GM23338 (cell line): ENCODE data around the gene ADAMTS4. TPM values are rescaled to one million over a fixed set of nuclear protein-coding genes. Genes with fewer than 3 reads are reported as not detected.

Source experiments
- ATAC-seq: fragments of 200-7000 bp; cut with Tn5 transposase; 3 replicates; pipeline ENCODE4 v1.9.1; 2020
- DNase-seq: peaks from one replicate; pipeline ENCODE4 v3.0.0-alpha.2; 2015; ENCODE audit warnings: low spot score
- H2AFZ ChIP-seq: fragments of 200-600 bp; sonication (generic); 2 replicates; pipeline ENCODE4 v1.8.0; 2016; ENCODE audit warnings: antibody characterized with exemption, mild to moderate bottlenecking, moderate library complexity
- H3F3A ChIP-seq: fragments of 200-600 bp; sonication (generic); replicated peaks from 2 replicates; pipeline ENCODE4 v1.8.0; 2017; ENCODE audit warnings: antibody characterized with exemption, mixed run types, low read depth
- H3K27ac ChIP-seq: fragments of 200-600 bp; sonication (generic); 2 replicates; pipeline ENCODE4 v1.6.1; 2016; ENCODE audit warnings: low read depth
- H3K27me3 ChIP-seq: fragments of 200-600 bp; sonication (generic); 2 replicates; pipeline ENCODE4 v1.8.0; 2016; ENCODE audit warnings: mild to moderate bottlenecking, mixed run types, moderate library complexity; ENCODE audit not compliant: insufficient read depth
- H3K36me3 ChIP-seq: fragments of 200-600 bp; sonication (generic); 2 replicates; pipeline ENCODE4 v1.8.0; 2016; ENCODE audit warnings: mild to moderate bottlenecking; ENCODE audit not compliant: insufficient read depth
- H3K4me1 ChIP-seq: fragments of 200-600 bp; sonication (generic); 2 replicates; pipeline ENCODE4 v1.8.0; 2016; ENCODE audit warnings: mild to moderate bottlenecking, moderate library complexity; ENCODE audit not compliant: insufficient read depth
- H3K4me2 ChIP-seq: fragments of 200-600 bp; sonication (generic); 2 replicates; pipeline ENCODE4 v1.7.1; 2017; ENCODE audit warnings: mixed run types
- H3K4me3 ChIP-seq: fragments of 200-600 bp; sonication (generic); 2 replicates; pipeline ENCODE4 v1.6.1; 2016; ENCODE audit warnings: mixed run types
- H3K79me2 ChIP-seq: fragments of 200-600 bp; sonication (generic); replicated peaks from 2 replicates; pipeline ENCODE4 v1.8.0; 2017; ENCODE audit warnings: mild to moderate bottlenecking; ENCODE audit not compliant: insufficient read depth
- H3K9me2 ChIP-seq: fragments of 200-600 bp; sonication (generic); 2 replicates; pipeline ENCODE4 v1.8.0; 2017; ENCODE audit not compliant: insufficient read depth
- H4K20me1 ChIP-seq: fragments of 200-600 bp; sonication (generic); replicated peaks from 2 replicates; pipeline ENCODE4 v1.8.0; 2017; ENCODE audit warnings: mild to moderate bottlenecking; ENCODE audit not compliant: insufficient read depth
- H3K27ac Mint-ChIP-seq: 2 replicates; pipeline ENCODE4 v1.8.0; 2020; ENCODE audit warnings: inconsistent platforms, mild to moderate bottlenecking, moderate library complexity, mixed read lengths
- H3K27me3 Mint-ChIP-seq: 3 replicates; pipeline ENCODE4 v1.8.0; 2022; ENCODE audit warnings: low read depth, mild to moderate bottlenecking, moderate library complexity, mixed read lengths, inconsistent platforms; ENCODE audit not compliant: insufficient read depth, poor library complexity
- H3K36me3 Mint-ChIP-seq: 3 replicates; pipeline ENCODE4 v1.8.0; 2021; ENCODE audit warnings: low read depth, mild to moderate bottlenecking, inconsistent platforms, moderate library complexity, mixed read lengths
- H3K4me1 Mint-ChIP-seq: 3 replicates; pipeline ENCODE4 v1.8.0; 2020; ENCODE audit warnings: mild to moderate bottlenecking, inconsistent platforms, mixed read lengths
- H3K4me3 Mint-ChIP-seq: 3 replicates; pipeline ENCODE4 v1.8.0; 2021; ENCODE audit warnings: moderate library complexity, mild to moderate bottlenecking, inconsistent platforms, mixed read lengths
- H3K9me3 Mint-ChIP-seq: 3 replicates; pipeline ENCODE4 v1.8.0; 2020; ENCODE audit warnings: moderate library complexity, mild to moderate bottlenecking, inconsistent platforms, mixed read lengths
- CREB1 ChIP-seq: fragments of 250-450 bp; sonication (Bioruptor Pico); IDR thresholded peaks from 2 replicates; pipeline ENCODE4 v1.5.0; 2020; ENCODE audit warnings: low read depth, mild to moderate bottlenecking, moderate library complexity
- CTCF ChIP-seq, 2 experiments: fragments of 200-600 bp in 1 of 2; sonication (generic) in 1 of 2; conservative IDR thresholded peaks; 2 replicates each; pipeline versions ENCODE4 v1.5.1 to v1.6.1; 2016 to 2017; ENCODE audit warnings: antibody characterized with exemption in 2 of 2, low read depth in 2 of 2, mild to moderate bottlenecking in 2 of 2, moderate library complexity in 1 of 2
- ETS1 ChIP-seq: IDR thresholded peaks from 2 replicates; pipeline ENCODE4 v1.6.1; 2016; ENCODE audit warnings: antibody characterized with exemption
- EZH2 ChIP-seq: fragments of 200-600 bp; sonication (generic); IDR thresholded peaks from one replicate; pipeline ENCODE4 v1.8.0; 2017; ENCODE audit warnings: antibody characterized with exemption, mild to moderate bottlenecking, low read depth; ENCODE audit not compliant: unreplicated experiment
- EZH2phosphoT487 ChIP-seq: fragments of 200-600 bp; sonication (generic); IDR thresholded peaks from one replicate; pipeline ENCODE4 v1.8.1; 2018; ENCODE audit warnings: antibody characterized with exemption; ENCODE audit not compliant: unreplicated experiment
- STAT1 ChIP-seq: IDR thresholded peaks from one replicate; pipeline ENCODE4 v1.6.1; 2016; ENCODE audit warnings: antibody characterized with exemption; ENCODE audit not compliant: unreplicated experiment
- ZNF114 ChIP-seq: fragments of 250-450 bp; sonication (Bioruptor Pico); IDR thresholded peaks from 2 replicates; pipeline ENCODE4 v1.5.0; 2020; ENCODE audit warnings: mild to moderate bottlenecking, moderate library complexity
- ZNF331 ChIP-seq: fragments of 250-450 bp; sonication (Bioruptor Pico); IDR thresholded peaks from 2 replicates; pipeline ENCODE4 v1.5.0; 2020; ENCODE audit warnings: low read depth, mild to moderate bottlenecking, moderate library complexity
- ZNF462 ChIP-seq: fragments of 250-450 bp; sonication (Bioruptor Pico); IDR thresholded peaks from 2 replicates; pipeline ENCODE4 v1.5.0; 2020; ENCODE audit warnings: mild to moderate bottlenecking, moderate library complexity
- polyA plus RNA-seq: library from polyadenylated mRNA; unstranded; fragments of >200 nt; fragmentation: Nextera tagmentation; extraction: Ambion mirVana; gene quantifications from 2 replicates; pipeline ENCODE4 v1.2.1, GENCODE V29; 2016
- total RNA-seq: library from RNA; depleted of rRNA; stranded (reverse); fragments of >200 nt; shearing (Covaris generic); gene quantifications from 2 replicates; pipeline ENCODE4 v1.2.3, GENCODE V29; 2014

Gene ADAMTS4
- total and polyA plus RNA-seq, 2 experiments from 2014 or later = 1.3 to 5.2 TPM

DNA sequence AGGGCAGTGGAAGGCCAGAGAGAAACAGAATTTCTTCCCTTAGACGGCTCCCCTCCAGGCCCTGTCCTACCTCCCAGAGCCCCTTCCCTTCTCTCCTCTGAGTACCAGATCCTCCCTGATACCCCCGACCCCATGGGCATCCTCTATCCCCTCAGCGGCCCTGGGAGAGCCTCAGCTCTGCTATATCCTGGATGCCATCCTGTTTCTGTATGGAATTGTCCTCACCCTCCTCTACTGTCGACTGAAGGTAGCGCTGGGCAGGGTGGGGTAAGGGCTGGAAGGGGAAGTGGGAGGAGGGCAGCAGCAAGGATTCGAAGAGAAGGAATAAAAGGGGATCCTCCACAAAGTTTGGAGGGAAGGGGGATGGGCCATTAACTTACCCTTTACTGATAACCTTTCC lies 19.0 kb upstream of the ADAMTS4 start:
- H3K4me1 ChIP-seq = peaks cover 22% of the 10 kb centered on the region
- H2AFZ ChIP-seq = peak overlapping the region; percentile 87
- H3F3A ChIP-seq = peaks cover 15% of the 10 kb centered on the region; the same call in 1 of the 2 replicates
- no peaks in the 10 kb centered on the region for H3K9me2 ChIP-seq
- no peaks in the 10 kb centered on the region for H3K27me3 ChIP-seq
- H4K20me1 ChIP-seq = no peaks in the 10 kb centered on the region
- H3K79me2 ChIP-seq = no peaks in the 10 kb centered on the region
- peaks cover 17% of the 10 kb centered on the region for H3K36me3 ChIP-seq
- H3K4me3 ChIP-seq = no peak overlapping the region
- H3K27ac Mint-ChIP-seq = no peak overlapping the region
- H3K4me1 Mint-ChIP-seq = peaks cover 29% of the 10 kb centered on the region
- peaks cover 23% of the 10 kb centered on the region for H3K36me3 Mint-ChIP-seq
- H3K27me3 Mint-ChIP-seq = peaks cover 18% of the 10 kb centered on the region
- ATAC-seq (peak; percentile 28), DNase-seq (no peak)
- TF ChIP-seq CTCF (conservative IDR thresholded peaks at IDR 0.05; ENCODE audit: low read depth in 2 of 2) = no peak
- TF ChIP-seq ZNF331 = no peak
- no peak for TF ChIP-seq CREB1
- no peak overlapping the region for H3K4me3 Mint-ChIP-seq
- no peak overlapping the region for H3K27ac ChIP-seq
- H3K4me2 ChIP-seq = peak overlapping the region; percentile 51; the same call in 1 of the 2 replicates
- H3K9me3 Mint-ChIP-seq = no peaks in the 10 kb centered on the region; the same call in 2 of the 3 replicates

DNA sequence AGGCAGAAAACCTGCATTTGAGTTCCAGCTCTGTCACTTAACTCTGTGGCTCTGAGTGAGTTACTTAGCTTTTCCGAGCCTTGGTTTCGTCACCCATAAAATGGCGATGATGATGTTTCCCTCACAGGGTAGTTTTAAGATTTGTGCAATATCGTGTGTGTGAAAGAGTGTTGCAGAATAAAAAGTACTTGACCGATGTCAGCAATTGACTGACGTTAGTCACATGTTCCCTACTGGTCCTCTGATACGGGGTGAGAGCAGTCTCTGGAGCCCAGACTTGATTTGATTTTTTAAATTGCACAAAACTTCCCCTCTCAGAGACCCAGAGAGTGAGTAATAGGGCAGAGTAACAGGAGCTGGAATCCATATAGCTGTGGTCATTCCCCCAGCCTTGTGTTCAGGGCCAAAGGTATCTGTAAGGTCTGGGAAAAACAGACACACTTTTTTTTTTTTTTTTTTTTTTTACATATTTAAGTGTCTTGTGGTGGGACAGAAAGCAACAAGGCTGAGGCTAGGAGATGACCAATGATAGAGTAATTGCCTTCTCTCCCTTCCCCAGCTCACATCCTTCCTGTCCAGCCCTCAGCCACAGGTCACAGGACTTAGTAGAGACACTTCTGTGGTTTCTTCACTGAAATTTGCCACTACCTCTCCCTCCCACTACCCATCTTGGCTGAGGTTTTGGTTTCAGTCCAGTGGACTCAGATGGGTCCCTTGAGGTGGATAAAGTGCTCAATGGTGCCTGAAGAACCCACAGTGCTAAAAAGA lies 18.3 kb upstream of the ADAMTS4 start:
- no peak for DNase-seq
- peaks cover 15% of the 10 kb centered on the region; the same call in 1 of the 2 replicates for H3F3A ChIP-seq
- TF ChIP-seq ETS1 (no peak), EZH2 (no peak), STAT1 (no peak), EZH2phosphoT487 (no peak), ZNF114 (CRISPR knock-in tag) (no peak), ZNF331 (no peak), ZNF462 (no peak), CTCF (conservative IDR thresholded peaks at IDR 0.05; ENCODE audit: low read depth in 2 of 2) (no peak)

More for the DNA sequence above, 18.3 kb upstream of the ADAMTS4 start:
- Histone ChIP-seq H3K4me1 (peaks cover 22% of the 10 kb centered on the region), H3K36me3 (peaks cover 24% of the 10 kb centered on the region), H2AFZ (peak overlapping the region; percentile 63; the same call in 1 of the 2 replicates), H4K20me1 (no peaks in the 10 kb centered on the region), H3K4me3 (no peak overlapping the region), H3K4me2 (no peak overlapping the region), H3K9me2 (no peaks in the 10 kb centered on the region), H3K27ac (no peak overlapping the region), H3K79me2 (no peaks in the 10 kb centered on the region), H3K27me3 (no peaks in the 10 kb centered on the region)
- H3K27me3 Mint-ChIP-seq = peaks cover 18% of the 10 kb centered on the region
- peaks cover 30% of the 10 kb centered on the region for H3K36me3 Mint-ChIP-seq
- H3K4me3 Mint-ChIP-seq = no peak overlapping the region
- peak overlapping the region; percentile 18; the same call in 1 of the 2 replicates for H3K27ac Mint-ChIP-seq
- no peak for ATAC-seq
- H3K9me3 Mint-ChIP-seq = no peaks in the 10 kb centered on the region; the same call in 2 of the 3 replicates
- peaks cover 29% of the 10 kb centered on the region for H3K4me1 Mint-ChIP-seq
